Measurements from ENCODE around the gene IGLL5. TPM values are rescaled to one million over a fixed set of nuclear protein-coding genes. Genes with fewer than 3 reads are reported as not detected.

IGLL5 gene
- polyA plus RNA-seq, 1 of the 3 experiments (the other 2 are of a cell fraction): not detected

DNA sequence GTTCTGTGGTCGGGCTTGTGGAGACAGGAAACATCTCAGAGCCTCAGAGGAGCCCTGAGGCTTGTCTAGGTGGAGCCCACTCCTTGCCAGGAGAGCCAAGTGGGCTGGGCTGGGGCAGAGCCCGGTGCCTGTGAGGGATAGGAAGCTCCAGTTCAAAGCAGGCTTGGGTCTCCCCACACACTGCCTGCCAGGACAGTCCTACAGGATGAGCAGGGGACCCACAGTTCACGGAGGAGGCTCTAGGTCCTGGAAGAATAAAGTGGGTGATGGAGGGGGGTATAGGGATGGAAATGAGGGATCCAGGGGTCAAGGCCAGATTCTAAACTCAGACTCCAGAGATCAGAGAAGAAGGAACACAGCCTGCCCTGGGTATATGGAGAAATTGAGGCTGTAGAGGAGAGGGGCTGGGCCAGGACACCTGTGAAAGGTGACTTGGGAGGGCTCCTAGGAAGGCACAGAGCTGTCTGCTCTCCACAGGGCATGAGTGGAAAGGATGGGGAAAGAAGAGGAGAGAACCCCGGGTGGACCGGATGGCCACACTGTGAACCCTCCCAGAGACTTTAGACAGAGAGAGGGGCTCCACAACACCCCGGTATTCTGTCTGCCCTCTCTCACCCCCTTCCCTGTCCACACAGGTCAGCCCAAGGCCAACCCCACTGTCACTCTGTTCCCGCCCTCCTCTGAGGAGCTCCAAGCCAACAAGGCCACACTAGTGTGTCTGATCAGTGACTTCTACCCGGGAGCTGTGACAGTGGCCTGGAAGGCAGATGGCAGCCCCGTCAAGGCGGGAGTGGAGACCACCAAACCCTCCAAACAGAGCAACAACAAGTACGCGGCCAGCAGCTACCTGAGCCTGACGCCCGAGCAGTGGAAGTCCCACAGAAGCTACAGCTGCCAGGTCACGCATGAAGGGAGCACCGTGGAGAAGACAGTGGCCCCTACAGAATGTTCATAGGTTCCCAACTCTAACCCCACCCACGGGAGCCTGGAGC is 7.4 kb downstream of the IGLL5 start:
- no peak for TF ChIP-seq FOXJ3 (CRISPR knock-in tag; IDR thresholded peaks at IDR 0.05)
- TF ChIP-seq EZH2phosphoT487 (IDR thresholded peaks at IDR 0.05; ENCODE audit: borderline replicate concordance, low read depth): no peak
- TF ChIP-seq RAD21 (IDR thresholded peaks at IDR 0.05; ENCODE audit: low read length): no peak
- no peak for TF ChIP-seq TEAD4 (IDR thresholded peaks at IDR 0.05; ENCODE audit: borderline replicate concordance, insufficient read depth)
- TF ChIP-seq, protein P1, sequence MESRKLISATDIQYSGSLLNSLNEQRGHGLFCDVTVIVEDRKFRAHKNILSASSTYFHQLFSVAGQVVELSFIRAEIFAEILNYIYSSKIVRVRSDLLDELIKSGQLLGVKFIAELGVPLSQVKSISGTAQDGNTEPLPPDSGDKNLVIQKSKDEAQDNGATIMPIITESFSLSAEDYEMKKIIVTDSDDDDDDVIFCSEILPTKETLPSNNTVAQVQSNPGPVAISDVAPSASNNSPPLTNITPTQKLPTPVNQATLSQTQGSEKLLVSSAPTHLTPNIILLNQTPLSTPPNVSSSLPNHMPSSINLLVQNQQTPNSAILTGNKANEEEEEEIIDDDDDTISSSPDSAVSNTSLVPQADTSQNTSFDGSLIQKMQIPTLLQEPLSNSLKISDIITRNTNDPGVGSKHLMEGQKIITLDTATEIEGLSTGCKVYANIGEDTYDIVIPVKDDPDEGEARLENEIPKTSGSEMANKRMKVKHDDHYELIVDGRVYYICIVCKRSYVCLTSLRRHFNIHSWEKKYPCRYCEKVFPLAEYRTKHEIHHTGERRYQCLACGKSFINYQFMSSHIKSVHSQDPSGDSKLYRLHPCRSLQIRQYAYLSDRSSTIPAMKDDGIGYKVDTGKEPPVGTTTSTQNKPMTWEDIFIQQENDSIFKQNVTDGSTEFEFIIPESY (IDR thresholded peaks at IDR 0.05; ENCODE audit: borderline replicate concordance, low read depth): no peak
- no peak for TF ChIP-seq RFX5 (IDR thresholded peaks at IDR 0.05; ENCODE audit: low read length)
- no peak for TF ChIP-seq FOSL2 (IDR thresholded peaks at IDR 0.05; ENCODE audit: borderline replicate concordance, low read depth)
- TF ChIP-seq USF1 (IDR thresholded peaks at IDR 0.05; ENCODE audit: borderline replicate concordance, low read depth): no peak
- TF ChIP-seq FOXM1 (IDR thresholded peaks at IDR 0.05; ENCODE audit: low read depth): no peak
- no peak for TF ChIP-seq TAF1 (IDR thresholded peaks at IDR 0.05; ENCODE audit: borderline replicate concordance, low read depth, low read length)
- no peak for TF ChIP-seq CTCF (IDR thresholded peaks at IDR 0.05)
- no peak for TF ChIP-seq EP300 (IDR thresholded peaks at IDR 0.05; ENCODE audit: borderline replicate concordance in 1 of 2, low read depth in 1 of 2, low read length in 1 of 2)
- TF ChIP-seq, protein P2, sequence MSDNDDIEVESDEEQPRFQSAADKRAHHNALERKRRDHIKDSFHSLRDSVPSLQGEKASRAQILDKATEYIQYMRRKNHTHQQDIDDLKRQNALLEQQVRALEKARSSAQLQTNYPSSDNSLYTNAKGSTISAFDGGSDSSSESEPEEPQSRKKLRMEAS (IDR thresholded peaks at IDR 0.05; ENCODE audit: low read depth): no peak
- no peak for TF ChIP-seq YY1 (IDR thresholded peaks at IDR 0.05; ENCODE audit: low read depth)
- TF ChIP-seq MXI1 (IDR thresholded peaks at IDR 0.05; ENCODE audit: low read depth, low read length): no peak
- TF ChIP-seq NFIC (IDR thresholded peaks at IDR 0.05; ENCODE audit: borderline replicate concordance): no peak
- TF ChIP-seq POLR2AphosphoS5 (IDR thresholded peaks at IDR 0.05; ENCODE audit: low read depth, low read length): no peak
- TF ChIP-seq MEF2A (IDR thresholded peaks at IDR 0.05; ENCODE audit: borderline replicate concordance, low read depth): no peak
- H3K9me2 ChIP-seq: no peaks in the 10 kb centered on the region
- H3K4me3 ChIP-seq (ENCODE audit: low read depth in 2 of 2, low read length in 1 of 2): no peak overlapping the region
- no peak for DNase-seq
- no peaks in the 10 kb centered on the region for H3K36me3 ChIP-seq (replicated peaks in 1 of 2; ENCODE audit: control insufficient read depth in 1 of 2, insufficient read depth in 2 of 2, low read length in 1 of 2)
- no peak overlapping the region for H2AFZ ChIP-seq (ENCODE audit: low read depth)
- H3K79me2 ChIP-seq (ENCODE audit: insufficient read depth): no peaks in the 10 kb centered on the region
- no peaks in the 10 kb centered on the region for H3K4me1 ChIP-seq (ENCODE audit: control insufficient read depth in 1 of 2, insufficient read depth in 2 of 2, low read depth in 1 of 2, low read length in 1 of 2)
- H3K27me3 ChIP-seq (ENCODE audit: insufficient read depth): no peaks in the 10 kb centered on the region
- no peaks in the 10 kb centered on the region for H4K20me1 ChIP-seq (ENCODE audit: insufficient read depth)
- POLR2A ChIA-PET: no interaction called here
- H3K27ac ChIP-seq (ENCODE audit: low read depth in 2 of 2, low read length in 1 of 2): no peak overlapping the region
- no peaks in the 10 kb centered on the region for H3K9me3 ChIP-seq
- no peaks in the 10 kb centered on the region for H3F3A ChIP-seq (replicated peaks; ENCODE audit: insufficient read depth)
- WGBS (ENCODE audit: low lambda C conversion rate): 37% methylated on average over 16 of the region's 17 CpGs
- H3K4me2 ChIP-seq: no peak overlapping the region
- H3K9ac ChIP-seq: no peak overlapping the region
- CTCF ChIA-PET: interaction anchor here (0.8 to 2.4 kb wide), 3 partner anchors 11 to 319 kb away, joined by 3 to 14 read pairs (median 7); no protein-coding TSS in a partner anchor

Measured in SK-N-SH (cell line).